ENCODE results near the gene DCP1B. TPM values are rescaled to one million over a fixed set of nuclear protein-coding genes. Genes with fewer than 3 reads are reported as not detected.

DCP1B gene
- total and polyA plus RNA-seq, 4 donors, result 3.5 to 5.5 (median 4.6) TPM

DNA sequence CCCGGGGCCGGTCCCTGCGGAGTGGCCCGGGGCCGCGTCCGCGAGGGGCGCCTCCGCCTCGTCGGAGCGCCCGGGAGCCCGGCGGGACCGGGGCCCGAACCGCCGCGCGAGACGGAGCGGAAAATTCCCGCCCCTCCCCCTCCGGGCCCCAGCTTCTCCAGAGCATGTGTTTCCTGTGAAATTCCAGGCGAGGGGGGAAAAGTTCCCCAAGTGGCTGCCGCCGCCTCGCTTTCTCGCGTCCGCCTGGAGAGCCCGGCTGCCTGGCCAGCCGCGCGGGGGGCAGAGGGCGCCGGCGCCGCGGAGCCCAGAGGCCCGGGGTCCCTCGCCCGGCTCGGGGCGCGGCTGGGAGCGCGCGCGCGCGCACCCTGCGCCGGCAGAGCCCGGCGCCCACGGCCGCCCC is 49.4 kb upstream of the DCP1B start:
- 1% methylated on average over 60 of the region's 60 CpGs for WGBS
- no peak for TF ChIP-seq HNF4A (conservative IDR thresholded peaks at IDR 0.05)
- no peak for TF ChIP-seq ATF3 (IDR thresholded peaks at IDR 0.05)
- TF ChIP-seq MAX (IDR thresholded peaks at IDR 0.05), result no peak
- Histone ChIP-seq H3K36me3 (ENCODE audit: control insufficient read depth in 4 of 4, insufficient read depth in 3 of 4, low read depth in 1 of 4, low read length in 3 of 4) (no peaks in the 10 kb centered on the region), H3K9me3 (ENCODE audit: control insufficient read depth in 4 of 4, low read length in 3 of 4) (no peaks in the 10 kb centered on the region), H3K27me3 (ENCODE audit: control insufficient read depth in 4 of 4, insufficient read depth in 4 of 4, low read length in 3 of 4) (peaks cover 5 to 28% (median 9%) of the 10 kb centered on the region in 4 donors), H3K4me1 (ENCODE audit: control insufficient read depth in 4 of 4, insufficient read depth in 4 of 4, low read length in 3 of 4) (peaks cover 6 to 12% (median 10%) of the 10 kb centered on the region in 4 donors), H3K9ac (ENCODE audit: low read depth in 1 of 2, low read length in 2 of 2) (no peak overlapping the region), H3K4me3 (ENCODE audit: low read depth in 1 of 3, low read length in 3 of 3) (peak overlapping the region in 1 of 3 donors; percentile 56), H3K27ac (ENCODE audit: low read depth in 1 of 2, low read length in 2 of 2) (no peak overlapping the region)
- DNase-seq (ENCODE audit: low spot score), result no peak

- peaks cover 5 to 31% (median 9%) of the 10 kb centered on the region in 4 donors for H3K27me3 ChIP-seq (ENCODE audit: control insufficient read depth in 4 of 4, insufficient read depth in 4 of 4, low read length in 3 of 4)
- TF ChIP-seq NR2F2 (IDR thresholded peaks at IDR 0.05) (no peak), TAF1 (conservative IDR thresholded peaks at IDR 0.05) (no peak), FOXA1 (IDR thresholded peaks at IDR 0.05) (no peak), ATF3 (IDR thresholded peaks at IDR 0.05) (no peak), EGR1 (IDR thresholded peaks at IDR 0.05; ENCODE audit: low read depth in 2 of 2) (no peak)
- TF ChIP-seq, protein P1, sequence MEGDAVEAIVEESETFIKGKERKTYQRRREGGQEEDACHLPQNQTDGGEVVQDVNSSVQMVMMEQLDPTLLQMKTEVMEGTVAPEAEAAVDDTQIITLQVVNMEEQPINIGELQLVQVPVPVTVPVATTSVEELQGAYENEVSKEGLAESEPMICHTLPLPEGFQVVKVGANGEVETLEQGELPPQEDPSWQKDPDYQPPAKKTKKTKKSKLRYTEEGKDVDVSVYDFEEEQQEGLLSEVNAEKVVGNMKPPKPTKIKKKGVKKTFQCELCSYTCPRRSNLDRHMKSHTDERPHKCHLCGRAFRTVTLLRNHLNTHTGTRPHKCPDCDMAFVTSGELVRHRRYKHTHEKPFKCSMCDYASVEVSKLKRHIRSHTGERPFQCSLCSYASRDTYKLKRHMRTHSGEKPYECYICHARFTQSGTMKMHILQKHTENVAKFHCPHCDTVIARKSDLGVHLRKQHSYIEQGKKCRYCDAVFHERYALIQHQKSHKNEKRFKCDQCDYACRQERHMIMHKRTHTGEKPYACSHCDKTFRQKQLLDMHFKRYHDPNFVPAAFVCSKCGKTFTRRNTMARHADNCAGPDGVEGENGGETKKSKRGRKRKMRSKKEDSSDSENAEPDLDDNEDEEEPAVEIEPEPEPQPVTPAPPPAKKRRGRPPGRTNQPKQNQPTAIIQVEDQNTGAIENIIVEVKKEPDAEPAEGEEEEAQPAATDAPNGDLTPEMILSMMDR (IDR thresholded peaks at IDR 0.05; ENCODE audit: low read depth, low read length, missing input control), result peak; percentile 9
- 1% methylated on average over 90 of the region's 90 CpGs for WGBS
Measured at GRCh38 chr12:2052826-2053678, 48.8 kb upstream of the DCP1B start, which contains the start of gene CACNA1C. Gene CACNA1C, plus strand, starts transcription at chr12:2052987. Its CDS starts 576 bp downstream, at chr12:2053563.

DNA sequence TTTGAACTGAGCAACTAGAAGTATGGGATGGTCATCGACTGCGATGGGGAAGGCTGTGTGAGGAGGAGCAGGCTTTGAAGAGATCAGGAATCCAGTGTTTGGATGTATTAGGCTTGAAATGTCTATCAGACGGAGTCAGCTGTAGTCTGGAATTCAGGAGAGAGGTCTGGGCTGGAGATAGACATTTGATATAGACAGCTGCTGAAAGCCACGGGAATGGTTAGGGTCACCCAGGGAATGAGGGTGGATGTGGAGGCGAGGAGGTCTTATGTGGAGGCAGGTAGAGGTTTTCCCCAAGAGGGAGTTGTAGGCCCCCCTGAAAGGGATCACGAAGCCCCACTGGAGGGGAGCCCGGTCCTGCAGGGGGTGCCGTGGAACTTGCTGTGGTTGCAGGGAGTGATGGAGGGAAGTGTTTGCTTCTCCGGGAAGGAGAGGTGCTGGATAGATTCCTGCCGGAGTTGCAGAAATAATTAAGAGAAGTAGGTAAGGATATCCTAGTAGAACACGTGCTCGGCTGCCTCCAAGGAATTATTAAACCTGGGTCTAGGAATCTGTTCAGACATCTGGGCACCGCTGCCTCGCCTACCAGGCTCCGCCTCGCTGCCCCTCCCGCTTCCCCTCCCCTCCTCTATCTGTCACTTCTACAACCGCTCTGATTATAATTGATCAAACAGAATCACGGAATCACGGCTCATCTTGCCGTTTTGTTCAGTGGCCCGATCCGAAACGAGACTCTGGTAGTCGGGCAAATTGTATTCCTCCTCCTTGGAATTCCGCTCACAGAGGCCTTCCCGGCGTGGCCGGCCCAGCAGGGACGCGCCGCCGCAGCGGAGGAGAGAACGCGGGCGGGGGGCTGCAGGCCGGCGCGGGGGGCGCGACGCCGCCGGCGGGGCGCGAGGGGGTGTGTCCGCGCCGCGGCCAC is 47.7 kb upstream of the DCP1B start:
- no peak overlapping the region for H3K9ac ChIP-seq (ENCODE audit: low read depth in 1 of 2, low read length in 2 of 2)
- TF ChIP-seq GABPA (IDR thresholded peaks at IDR 0.05 in 1 of 2, conservative IDR thresholded peaks at IDR 0.05 in 1 of 2) (no peak), JUND (IDR thresholded peaks at IDR 0.05) (no peak), FOXA1 (IDR thresholded peaks at IDR 0.05) (no peak), HNF4A (conservative IDR thresholded peaks at IDR 0.05) (no peak), YY1 (IDR thresholded peaks at IDR 0.05) (no peak), FOXA2 (IDR thresholded peaks at IDR 0.05) (no peak), RXRA (IDR thresholded peaks at IDR 0.05) (no peak), ZBTB33 (IDR thresholded peaks at IDR 0.05) (no peak), MAX (IDR thresholded peaks at IDR 0.05) (no peak), RAD21 (IDR thresholded peaks at IDR 0.05) (no peak)
- TF ChIP-seq, protein P1 (IDR thresholded peaks at IDR 0.05; ENCODE audit: low read depth, low read length, missing input control), result no peak
- no peaks in the 10 kb centered on the region for H3K36me3 ChIP-seq (ENCODE audit: control insufficient read depth in 4 of 4, insufficient read depth in 3 of 4, low read depth in 1 of 4, low read length in 3 of 4)
- no peak for DNase-seq (ENCODE audit: low spot score)
- no peak overlapping the region for H3K27ac ChIP-seq (ENCODE audit: low read depth in 1 of 2, low read length in 2 of 2)
- H3K27me3 ChIP-seq (ENCODE audit: control insufficient read depth in 4 of 4, insufficient read depth in 4 of 4, low read length in 3 of 4), result peaks cover 5 to 28% (median 9%) of the 10 kb centered on the region in 4 donors
- no peaks in the 10 kb centered on the region for H3K9me3 ChIP-seq (ENCODE audit: control insufficient read depth in 4 of 4, low read length in 3 of 4)
- H3K4me1 ChIP-seq (ENCODE audit: control insufficient read depth in 4 of 4, insufficient read depth in 4 of 4, low read length in 3 of 4), result peaks cover 6 to 12% (median 10%) of the 10 kb centered on the region in 4 donors
- 10% methylated on average over 52 of the region's 52 CpGs for WGBS
- peak overlapping the region in 1 of 3 donors; percentile 56 for H3K4me3 ChIP-seq (ENCODE audit: low read depth in 1 of 3, low read length in 3 of 3)

More at GRCh38 chr12:2052826-2053678, 48.8 kb upstream of the DCP1B start, which contains the start of gene CACNA1C:
- Histone ChIP-seq H3K9me3 (ENCODE audit: control insufficient read depth in 4 of 4, low read length in 3 of 4) (no peaks in the 10 kb centered on the region), H3K36me3 (ENCODE audit: control insufficient read depth in 4 of 4, insufficient read depth in 3 of 4, low read depth in 1 of 4, low read length in 3 of 4) (no peaks in the 10 kb centered on the region), H3K27ac (ENCODE audit: low read depth in 1 of 2, low read length in 2 of 2) (peak within 1 kb of the TSS; percentile 10 to 12), H3K9ac (ENCODE audit: low read depth in 1 of 2, low read length in 2 of 2) (no peak within 1 kb of the TSS), H3K4me3 (ENCODE audit: low read depth in 1 of 3, low read length in 3 of 3) (peak within 1 kb of the TSS in 2 of 3 donors; percentile 33 to 56), H3K4me1 (ENCODE audit: control insufficient read depth in 4 of 4, insufficient read depth in 4 of 4, low read length in 3 of 4) (peaks cover 6 to 12% (median 10%) of the 10 kb centered on the region in 4 donors)
- DNase-seq (ENCODE audit: low spot score), result no peak
